SIG-M5 (cell line): ENCODE results near the gene HSPB3.
"Not testable (repeated sequence)": the region's sequence is repeated elsewhere in the genome, so short reads cannot be mapped to it uniquely, and the experiment has no call there.

Experiments
- DNase-seq: peaks from one replicate; lab custom pipeline; 2025; lab: John Stamatoyannopoulos, UW

Gene HSPB3

GRCh38 chr5:54455413-54456157, at the start of gene HSPB3:
Gene HSPB3 (plus strand): TSS chr5:54455699. CDS start chr5:54455790, 91 bp downstream.
- DNase-seq, result no peak

- no peak for DNase-seq
Observed at GRCh38 chr5:54411176-54411575, 44.3 kb upstream of the HSPB3 start.

- DNase-seq, result no peak
Observed at GRCh38 chr5:54412913-54413312, 42.6 kb upstream of the HSPB3 start.

GRCh38 chr5:54415147-54415546, 40.4 kb upstream of the HSPB3 start:
- no peak for DNase-seq

- no peak for DNase-seq
Observed at GRCh38 chr5:54415896-54416601, 39.5 kb upstream of the HSPB3 start.

- not testable (repeated sequence) for DNase-seq
Observed at GRCh38 chr5:54419573-54420423, 35.7 kb upstream of the HSPB3 start.

GRCh38 chr5:54420511-54420910, 35.0 kb upstream of the HSPB3 start:
- DNase-seq, result not testable (repeated sequence)

- no peak for DNase-seq
Observed at GRCh38 chr5:54421976-54422375, 33.5 kb upstream of the HSPB3 start.

- no peak for DNase-seq
Observed at GRCh38 chr5:54425258-54425657, 30.2 kb upstream of the HSPB3 start.

GRCh38 chr5:54426209-54426608, 29.3 kb upstream of the HSPB3 start:
- no peak for DNase-seq

GRCh38 chr5:54434650-54435049, 20.8 kb upstream of the HSPB3 start:
- not testable (repeated sequence) for DNase-seq

GRCh38 chr5:54438620-54439389, 16.7 kb upstream of the HSPB3 start:
- DNase-seq, result peak; percentile 37

- peak; percentile 62 for DNase-seq
Observed at GRCh38 chr5:54440456-54440893, 15.0 kb upstream of the HSPB3 start.

GRCh38 chr5:54442271-54442670, 13.2 kb upstream of the HSPB3 start:
- DNase-seq, result no peak

GRCh38 chr5:54443270-54443669, 12.2 kb upstream of the HSPB3 start:
- no peak for DNase-seq

- no peak for DNase-seq
Observed at GRCh38 chr5:54445691-54446378, 9.7 kb upstream of the HSPB3 start.

GRCh38 chr5:54446379-54446732, 9.1 kb upstream of the HSPB3 start:
- no peak for DNase-seq

GRCh38 chr5:54449923-54450322, 5.6 kb upstream of the HSPB3 start:
- no peak for DNase-seq

GRCh38 chr5:54450542-54450941, 5.0 kb upstream of the HSPB3 start:
- no peak for DNase-seq

- no peak for DNase-seq
Observed at GRCh38 chr5:54453046-54453445, 2.5 kb upstream of the HSPB3 start.

- DNase-seq, result no peak
Observed at GRCh38 chr5:54454602-54455001, 897 bp upstream of the HSPB3 start.
